ENCODE results near the gene CACNA1I.

GRCh38 chr22:39729141-39729934 is 158.8 kb downstream of the CACNA1I start:
- TF ChIP-seq CTCF (conservative IDR thresholded peaks at IDR 0.05): no peak
- TF ChIP-seq ZFX (IDR thresholded peaks at IDR 0.05): no peak
